Ureter (tissue), 1 donor: Measurements from ENCODE around the gene SLC46A3. TPM values are rescaled to one million over a fixed set of nuclear protein-coding genes. Genes with fewer than 3 reads are reported as not detected.
"Not testable (repeated sequence)": the region's sequence is repeated elsewhere in the genome, so short reads cannot be mapped to it uniquely, and the experiment has no call there.

Experiments used
- DNase-seq: peaks from one replicate; pipeline ENCODE4 v3.0.0-alpha.2; 2020; ENCODE audit warnings: low spot score
- total RNA-seq: library from RNA; stranded (reverse); gene quantifications from one replicate; pipeline ENCODE4 v1.2.4, GENCODE V29; 2023
- donor health status: DM: yes; HTN: yes; CAD: no.

Gene SLC46A3
- total RNA-seq, 1 donor from 2014 or later = 12.6 TPM

GRCh38 chr13:28730762-28731161 lies 12.0 kb upstream of the SLC46A3 start:
- no peak for DNase-seq

- DNase-seq = no peak
Observed at GRCh38 chr13:28729541-28729940, 10.8 kb upstream of the SLC46A3 start.

GRCh38 chr13:28728642-28729041 lies 9.9 kb upstream of the SLC46A3 start:
- no peak for DNase-seq

GRCh38 chr13:28725046-28725610 lies 6.4 kb upstream of the SLC46A3 start:
- DNase-seq = no peak

- no peak for DNase-seq
Observed at GRCh38 chr13:28723806-28724205, 5.0 kb upstream of the SLC46A3 start.

- no peak for DNase-seq
Observed at GRCh38 chr13:28719227-28720055, 671 bp upstream of the SLC46A3 start.

- no peak for DNase-seq
Observed at GRCh38 chr13:28718196-28718542, 601 bp downstream of the SLC46A3 start.

- no peak for DNase-seq
Observed at GRCh38 chr13:28717170-28717569, 1.6 kb downstream of the SLC46A3 start.

- no peak for DNase-seq
Observed at GRCh38 chr13:28716511-28716910, 2.3 kb downstream of the SLC46A3 start.

GRCh38 chr13:28714651-28715050 lies 4.1 kb downstream of the SLC46A3 start:
- no peak for DNase-seq

GRCh38 chr13:28710161-28710560 lies 8.6 kb downstream of the SLC46A3 start:
- DNase-seq = no peak

GRCh38 chr13:28707629-28708427 lies 10.9 kb downstream of the SLC46A3 start:
- no peak for DNase-seq

- no peak for DNase-seq
Observed at GRCh38 chr13:28705461-28706083, 13.2 kb downstream of the SLC46A3 start.

GRCh38 chr13:28704919-28705318 lies 13.9 kb downstream of the SLC46A3 start:
- no peak for DNase-seq

- no peak for DNase-seq
Observed at GRCh38 chr13:28704282-28704681, 14.5 kb downstream of the SLC46A3 start.

- no peak for DNase-seq
Observed at GRCh38 chr13:28699246-28699645, 19.5 kb downstream of the SLC46A3 start.

- no peak for DNase-seq
Observed at GRCh38 chr13:28697441-28697840, 21.3 kb downstream of the SLC46A3 start.

GRCh38 chr13:28693605-28694491 lies 24.9 kb downstream of the SLC46A3 start:
- not testable (repeated sequence) for DNase-seq

- no peak for DNase-seq
Observed at GRCh38 chr13:28685892-28686291, 32.9 kb downstream of the SLC46A3 start.

- DNase-seq = no peak
Observed at GRCh38 chr13:28685114-28685513, 33.7 kb downstream of the SLC46A3 start.

- DNase-seq = no peak
Observed at GRCh38 chr13:28684257-28684656, 34.5 kb downstream of the SLC46A3 start.
